OCI-LY3 (cell line): ENCODE data around the gene DUSP2.

Source experiments
- EZH2phosphoT487 ChIP-seq: fragments of 200-600 bp; shearing (Covaris generic); IDR thresholded peaks from 2 replicates; pipeline ENCODE4 v1.6.1; 2018; ENCODE audit warnings: antibody characterized with exemption, mixed run types, low read depth
- TF ChIP-seq, protein P1 (sequence below): fragments of 200-600, 300-600 bp; sonication (generic); IDR thresholded peaks from 2 replicates; pipeline ENCODE4 v1.5.1; 2014; ENCODE audit warnings: antibody characterized with exemption, low read length, low read depth

DNA sequence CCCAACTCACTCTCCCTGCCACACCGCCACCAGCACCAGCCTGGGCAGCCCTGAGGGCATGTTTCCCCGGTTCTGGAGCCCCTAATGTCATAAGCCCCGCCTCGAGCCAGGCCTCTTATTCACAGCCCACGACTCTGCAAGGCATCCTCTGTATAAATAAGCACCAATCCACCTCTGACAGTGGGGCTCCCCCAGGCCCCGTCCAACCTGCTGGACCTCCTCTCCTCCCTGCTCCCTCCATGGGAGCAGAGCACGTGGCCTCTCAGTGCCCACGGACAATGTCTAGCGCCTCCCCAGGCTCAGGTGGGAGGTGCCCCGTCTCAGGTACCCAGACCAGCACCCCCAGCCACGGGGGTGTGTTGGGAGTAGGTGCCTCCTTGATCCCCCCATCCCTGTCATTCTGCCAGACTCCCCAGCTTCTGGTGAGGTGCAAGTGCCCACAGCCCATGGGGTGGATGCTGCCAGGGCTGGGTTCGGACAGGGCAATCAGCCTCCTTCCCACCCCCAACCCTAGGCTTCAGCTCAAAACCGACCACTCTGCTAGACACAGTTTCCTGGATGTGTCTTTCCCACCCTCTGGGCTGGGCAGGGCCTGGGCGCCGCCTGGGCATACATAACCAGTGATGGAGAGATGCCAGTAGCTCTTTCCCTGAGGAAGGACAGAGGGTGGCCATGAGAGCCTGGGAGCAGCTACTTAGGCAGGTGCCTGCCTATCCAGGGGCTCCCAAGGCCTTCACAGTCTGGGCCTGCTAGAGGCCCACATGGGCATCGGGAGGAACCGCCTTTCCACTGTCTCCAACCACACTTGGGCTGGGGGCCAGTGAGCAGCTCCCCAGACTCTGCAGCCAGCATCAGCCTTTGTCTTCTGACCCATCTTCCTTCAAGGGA, 27.3 kb downstream of the DUSP2 start:
- TF ChIP-seq, protein P1, sequence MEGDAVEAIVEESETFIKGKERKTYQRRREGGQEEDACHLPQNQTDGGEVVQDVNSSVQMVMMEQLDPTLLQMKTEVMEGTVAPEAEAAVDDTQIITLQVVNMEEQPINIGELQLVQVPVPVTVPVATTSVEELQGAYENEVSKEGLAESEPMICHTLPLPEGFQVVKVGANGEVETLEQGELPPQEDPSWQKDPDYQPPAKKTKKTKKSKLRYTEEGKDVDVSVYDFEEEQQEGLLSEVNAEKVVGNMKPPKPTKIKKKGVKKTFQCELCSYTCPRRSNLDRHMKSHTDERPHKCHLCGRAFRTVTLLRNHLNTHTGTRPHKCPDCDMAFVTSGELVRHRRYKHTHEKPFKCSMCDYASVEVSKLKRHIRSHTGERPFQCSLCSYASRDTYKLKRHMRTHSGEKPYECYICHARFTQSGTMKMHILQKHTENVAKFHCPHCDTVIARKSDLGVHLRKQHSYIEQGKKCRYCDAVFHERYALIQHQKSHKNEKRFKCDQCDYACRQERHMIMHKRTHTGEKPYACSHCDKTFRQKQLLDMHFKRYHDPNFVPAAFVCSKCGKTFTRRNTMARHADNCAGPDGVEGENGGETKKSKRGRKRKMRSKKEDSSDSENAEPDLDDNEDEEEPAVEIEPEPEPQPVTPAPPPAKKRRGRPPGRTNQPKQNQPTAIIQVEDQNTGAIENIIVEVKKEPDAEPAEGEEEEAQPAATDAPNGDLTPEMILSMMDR, result no peak
- TF ChIP-seq EZH2phosphoT487, result no peak
